GM12878 (cell line): ENCODE measurements around the gene ABCD2. TPM values are rescaled to one million over a fixed set of nuclear protein-coding genes. Genes with fewer than 3 reads are reported as not detected.

ENCODE experiments used
- ATAC-seq: fragments of 200-7000 bp; cut with Tn5 transposase; 3 replicates; pipeline ENCODE4 v1.9.1; 2020; ENCODE audit warnings: mild to moderate bottlenecking, moderate library complexity
- BruUV-seq: library from RNA; stranded (reverse); fragments of 400-500 nt; replicated peaks from 2 replicates; lab custom pipeline; 2021; lab: Mats Ljungman, UMichigan
- CTCF ChIA-PET: fragments of 300-600 bp; sonication (Branson Sonifier 250); formaldehyde crosslinking; extraction: SDS; loops from one replicate; lab custom pipeline; 2021; ENCODE audit warnings: inconsistent platforms; lab: Yijun Ruan, JAX
- POLR2A ChIA-PET: fragments of 350-600 bp; formaldehyde crosslinking; extraction: SDS; loops from one replicate; lab custom pipeline; 2021; ENCODE audit warnings: inconsistent platforms; lab: Charles Lee
- RAD21 ChIA-PET: fragments of 300-600 bp; sonication (Branson Sonifier 250); formaldehyde crosslinking; loops from one replicate; lab custom pipeline; 2023; ENCODE audit warnings: antibody characterized with exemption; ENCODE audit not compliant: unreplicated experiment; lab: Charles Lee
- SMC1A ChIA-PET: fragments of 300-600 bp; sonication (Branson Sonifier 250); formaldehyde crosslinking; loops from one replicate; lab custom pipeline; 2023; ENCODE audit not compliant: unreplicated experiment, uncharacterized antibody; lab: Charles Lee
- DNase-seq: peaks from one replicate; pipeline ENCODE4 v3.0.0-alpha.2; 2011; ENCODE audit warnings: low read depth, low spot score
- FAIRE-seq: peaks from 3 replicates; lab custom pipeline; 2011; peaks lifted over from hg19 to GRCh38; lab: Jason Lieb, UNC
- H2AFZ ChIP-seq: 2 replicates; pipeline ENCODE4 v1.6.0; 2011; ENCODE audit warnings: low read depth, low read length, control low read depth; ENCODE audit not compliant: control insufficient read depth
- H3K27ac ChIP-seq: 2 replicates; pipeline ENCODE4 v1.5.1; 2011; ENCODE audit warnings: control low read depth; ENCODE audit not compliant: control insufficient read depth, insufficient read depth
- H3K27me3 ChIP-seq, 2 experiments: replicated peaks in 1 of 2; 2 replicates each; pipeline versions ENCODE4 v1.6.0 to v1.6.1; 2011; ENCODE audit warnings: low read length in 1 of 2; ENCODE audit not compliant: control insufficient read depth in 2 of 2, insufficient read depth in 2 of 2
- H3K36me3 ChIP-seq, 2 experiments: 2 replicates each; pipeline ENCODE4 v1.5.1; 2011; ENCODE audit warnings: low read length in 1 of 2; ENCODE audit not compliant: control insufficient read depth in 2 of 2, insufficient read depth in 2 of 2
- H3K4me1 ChIP-seq: 2 replicates; pipeline ENCODE4 v1.6.1; 2011; ENCODE audit warnings: mild to moderate bottlenecking, low read length, moderate library complexity, mixed read lengths; ENCODE audit not compliant: control insufficient read depth, insufficient read depth
- H3K4me2 ChIP-seq: 2 replicates; pipeline ENCODE4 v1.6.0; 2011; ENCODE audit warnings: control low read depth; ENCODE audit not compliant: control insufficient read depth, insufficient read depth
- H3K4me3 ChIP-seq: fragments of 200-600 bp; sonication (generic); 2 replicates; pipeline ENCODE4 v1.5.1; 2016
- H3K79me2 ChIP-seq: 2 replicates; pipeline ENCODE4 v1.6.0; 2011; ENCODE audit warnings: low read length; ENCODE audit not compliant: control insufficient read depth, insufficient read depth
- H3K9ac ChIP-seq: 2 replicates; pipeline ENCODE4 v1.8.0; 2011; ENCODE audit warnings: low read length, control low read depth, mixed read lengths; ENCODE audit not compliant: control insufficient read depth, insufficient read depth
- H3K9me3 ChIP-seq: replicated peaks from 3 replicates; pipeline ENCODE4 v1.5.1; 2011; ENCODE audit warnings: mild to moderate bottlenecking, low read length; ENCODE audit not compliant: control insufficient read depth, insufficient read depth
- H4K20me1 ChIP-seq: 2 replicates; pipeline ENCODE4 v1.6.0; 2011; ENCODE audit not compliant: control insufficient read depth, insufficient read depth
- in situ Hi-C: fragments of 300-500 bp; cut with MboI; formaldehyde crosslinking; loops from 9 replicates; pipeline ENCODE4 v1.14.3; 2018; ENCODE audit warnings: mixed read lengths
- intact Hi-C: fragments of 100-400 bp; cut with micrococcal nuclease; formaldehyde crosslinking; loops from one replicate; pipeline ENCODE4 v1.14.2; 2022; ENCODE audit not compliant: unreplicated experiment
- polyA plus RNA-seq, 11 experiments: library from polyadenylated mRNA; depleted of rRNA in 4 of 11; unstranded in 6 of 11; stranded (reverse) in 5 of 11; fragments of >200 nt; fragmentation: Nextera tagmentation in 4 of 11; fragmentation: Illumina TruSeq in 1 of 11; extraction: Ambion mirVana in 4 of 11; extraction: Trizol in 1 of 11; gene quantifications; 1 replicate in 1 of 11; 2 replicates in 10 of 11; pipeline versions ENCODE4 v1.2.1 to v1.2.3, GENCODE V29; 2011 to 2016; ENCODE audit warnings: inconsistent platforms in 2 of 11, missing spikeins in 2 of 11, low read depth in 1 of 11
- total RNA-seq, 4 experiments: library from RNA; depleted of rRNA in 3 of 4; stranded (reverse); fragments of >200 nt in 3 of 4; fragmentation: Illumina TruSeq in 1 of 4; extraction: Trizol in 1 of 4; gene quantifications; 2 replicates each; pipeline versions ENCODE4 v1.2.1 to v1.2.3, GENCODE V29; 2013 to 2021
- TF ChIP-seq, protein P1 (sequence below): fragments of 450-650 bp; formaldehyde crosslinking; IDR thresholded peaks from 2 replicates; pipeline ENCODE4 v1.4.0; 2020; ENCODE audit warnings: mild to moderate bottlenecking, moderate library complexity
- TF ChIP-seq, protein P2 (sequence below): fragments of 450-650 bp; IDR thresholded peaks from 2 replicates; pipeline ENCODE4 v1.6.1; 2016; ENCODE audit warnings: mild to moderate bottlenecking, moderate library complexity, borderline replicate concordance

The ABCD2 gene
- total and polyA plus RNA-seq, 10 of the 15 experiments (the other 5 are each of a cell fraction or from before 2014, with no cell fraction given) = 4.4 to 16.2 (median 7.5) TPM

DNA sequence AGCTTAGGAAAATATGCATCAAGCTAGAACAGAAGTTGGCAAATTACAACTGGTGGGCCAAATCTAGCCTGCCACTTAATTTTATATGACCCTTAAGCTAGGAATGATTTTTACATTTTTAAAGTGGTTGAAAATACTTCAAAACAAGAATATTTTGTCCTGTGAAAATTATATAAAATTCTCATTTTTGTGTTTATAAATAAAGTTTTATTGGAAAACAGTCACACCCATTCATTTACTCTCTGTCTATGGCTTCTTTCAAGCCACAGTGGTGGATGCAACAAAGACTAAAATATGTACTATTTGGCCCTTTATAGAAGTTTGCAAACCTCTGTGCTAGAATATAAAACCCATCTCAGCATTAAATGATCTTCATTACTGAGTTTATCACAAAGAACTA is 2.1 kb upstream of the ABCD2 start:
- Histone ChIP-seq H3K27me3 (no peaks in the 10 kb centered on the region), H4K20me1 (no peaks in the 10 kb centered on the region), H3K4me3 (no peak overlapping the region; the same call in 1 of the 2 replicates), H3K4me2 (peak overlapping the region; percentile 96), H3K9ac (peak overlapping the region; percentile 92), H3K4me1 (peaks cover 16% of the 10 kb centered on the region), H3K9me3 (no peaks in the 10 kb centered on the region; the same call in 2 of the 3 replicates), H3K27ac (peak overlapping the region; percentile 98), H2AFZ (peak overlapping the region; percentile 91), H3K79me2 (peaks cover 31% of the 10 kb centered on the region), H3K36me3 (no peaks in the 10 kb centered on the region)
- SMC1A ChIA-PET = interaction anchor here (0.8 to 7.0 kb wide), 15 partner anchors 9 to 304 kb away, joined by 3 to 101 read pairs (median 4); partner anchors contain the start of gene KIF21A
- POLR2A ChIA-PET = interaction anchor here (1.3 to 3.9 kb wide), 2 partner anchors 9 to 11 kb away, joined by 3 to 29 read pairs; no protein-coding TSS in a partner anchor
- DNase-seq = no peak
- CTCF ChIA-PET = interaction anchor here (0.8 to 3.9 kb wide), 11 partner anchors 9 to 252 kb away, joined by 3 to 19 read pairs (median 3); no protein-coding TSS in a partner anchor
- no TSS peak for BruUV-seq
- ATAC-seq = no peak
- intact Hi-C loops = no loop called here
- FAIRE-seq = no peak
- TF ChIP-seq, protein P1, sequence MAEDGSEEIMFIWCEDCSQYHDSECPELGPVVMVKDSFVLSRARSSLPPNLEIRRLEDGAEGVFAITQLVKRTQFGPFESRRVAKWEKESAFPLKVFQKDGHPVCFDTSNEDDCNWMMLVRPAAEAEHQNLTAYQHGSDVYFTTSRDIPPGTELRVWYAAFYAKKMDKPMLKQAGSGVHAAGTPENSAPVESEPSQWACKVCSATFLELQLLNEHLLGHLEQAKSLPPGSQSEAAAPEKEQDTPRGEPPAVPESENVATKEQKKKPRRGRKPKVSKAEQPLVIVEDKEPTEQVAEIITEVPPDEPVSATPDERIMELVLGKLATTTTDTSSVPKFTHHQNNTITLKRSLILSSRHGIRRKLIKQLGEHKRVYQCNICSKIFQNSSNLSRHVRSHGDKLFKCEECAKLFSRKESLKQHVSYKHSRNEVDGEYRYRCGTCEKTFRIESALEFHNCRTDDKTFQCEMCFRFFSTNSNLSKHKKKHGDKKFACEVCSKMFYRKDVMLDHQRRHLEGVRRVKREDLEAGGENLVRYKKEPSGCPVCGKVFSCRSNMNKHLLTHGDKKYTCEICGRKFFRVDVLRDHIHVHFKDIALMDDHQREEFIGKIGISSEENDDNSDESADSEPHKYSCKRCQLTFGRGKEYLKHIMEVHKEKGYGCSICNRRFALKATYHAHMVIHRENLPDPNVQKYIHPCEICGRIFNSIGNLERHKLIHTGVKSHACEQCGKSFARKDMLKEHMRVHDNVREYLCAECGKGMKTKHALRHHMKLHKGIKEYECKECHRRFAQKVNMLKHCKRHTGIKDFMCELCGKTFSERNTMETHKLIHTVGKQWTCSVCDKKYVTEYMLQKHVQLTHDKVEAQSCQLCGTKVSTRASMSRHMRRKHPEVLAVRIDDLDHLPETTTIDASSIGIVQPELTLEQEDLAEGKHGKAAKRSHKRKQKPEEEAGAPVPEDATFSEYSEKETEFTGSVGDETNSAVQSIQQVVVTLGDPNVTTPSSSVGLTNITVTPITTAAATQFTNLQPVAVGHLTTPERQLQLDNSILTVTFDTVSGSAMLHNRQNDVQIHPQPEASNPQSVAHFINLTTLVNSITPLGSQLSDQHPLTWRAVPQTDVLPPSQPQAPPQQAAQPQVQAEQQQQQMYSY (CRISPR knock-in tag) = no peak
- TF ChIP-seq, protein P2, sequence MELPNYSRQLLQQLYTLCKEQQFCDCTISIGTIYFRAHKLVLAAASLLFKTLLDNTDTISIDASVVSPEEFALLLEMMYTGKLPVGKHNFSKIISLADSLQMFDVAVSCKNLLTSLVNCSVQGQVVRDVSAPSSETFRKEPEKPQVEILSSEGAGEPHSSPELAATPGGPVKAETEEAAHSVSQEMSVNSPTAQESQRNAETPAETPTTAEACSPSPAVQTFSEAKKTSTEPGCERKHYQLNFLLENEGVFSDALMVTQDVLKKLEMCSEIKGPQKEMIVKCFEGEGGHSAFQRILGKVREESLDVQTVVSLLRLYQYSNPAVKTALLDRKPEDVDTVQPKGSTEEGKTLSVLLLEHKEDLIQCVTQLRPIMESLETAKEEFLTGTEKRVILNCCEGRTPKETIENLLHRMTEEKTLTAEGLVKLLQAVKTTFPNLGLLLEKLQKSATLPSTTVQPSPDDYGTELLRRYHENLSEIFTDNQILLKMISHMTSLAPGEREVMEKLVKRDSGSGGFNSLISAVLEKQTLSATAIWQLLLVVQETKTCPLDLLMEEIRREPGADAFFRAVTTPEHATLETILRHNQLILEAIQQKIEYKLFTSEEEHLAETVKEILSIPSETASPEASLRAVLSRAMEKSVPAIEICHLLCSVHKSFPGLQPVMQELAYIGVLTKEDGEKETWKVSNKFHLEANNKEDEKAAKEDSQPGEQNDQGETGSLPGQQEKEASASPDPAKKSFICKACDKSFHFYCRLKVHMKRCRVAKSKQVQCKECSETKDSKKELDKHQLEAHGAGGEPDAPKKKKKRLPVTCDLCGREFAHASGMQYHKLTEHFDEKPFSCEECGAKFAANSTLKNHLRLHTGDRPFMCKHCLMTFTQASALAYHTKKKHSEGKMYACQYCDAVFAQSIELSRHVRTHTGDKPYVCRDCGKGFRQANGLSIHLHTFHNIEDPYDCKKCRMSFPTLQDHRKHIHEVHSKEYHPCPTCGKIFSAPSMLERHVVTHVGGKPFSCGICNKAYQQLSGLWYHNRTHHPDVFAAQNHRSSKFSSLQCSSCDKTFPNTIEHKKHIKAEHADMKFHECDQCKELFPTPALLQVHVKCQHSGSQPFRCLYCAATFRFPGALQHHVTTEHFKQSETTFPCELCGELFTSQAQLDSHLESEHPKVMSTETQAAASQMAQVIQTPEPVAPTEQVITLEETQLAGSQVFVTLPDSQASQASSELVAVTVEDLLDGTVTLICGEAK = peak; percentile 94
- in situ Hi-C loops = loop anchor here (25.0 kb wide), 3 partner anchors 491 to 834 kb away; partner anchors contain the start of gene SLC2A13
- RAD21 ChIA-PET = interaction anchor here (0.6 to 5.3 kb wide), 9 partner anchors 9 to 942 kb away, joined by 3 to 41 read pairs (median 5); partner anchors contain the start of gene KIF21A
